Uterus (tissue), 4 donors: Measurements from ENCODE around the gene PARD3. TPM values are rescaled to one million over a fixed set of nuclear protein-coding genes. Genes with fewer than 3 reads are reported as not detected.

Experiments
- DNase-seq, 2 donors: peaks; one replicate each; pipeline ENCODE4 v3.0.0-alpha.2; 2019 to 2020
- H3K27ac ChIP-seq, 2 donors: fragments of 200-600 bp; sonication (generic); 1 replicate in 1 of 2; 2 replicates in 1 of 2; pipeline ENCODE4 v1.5.1; 2016 to 2018
- H3K27me3 ChIP-seq, 2 donors: fragments of 200-600 bp; sonication (generic); one replicate each; pipeline ENCODE4 v1.5.1; 2018 to 2019; ENCODE audit warnings: control low read depth in 1 of 2
- H3K36me3 ChIP-seq, 2 donors: fragments of 200-600 bp; sonication (generic); one replicate each; pipeline ENCODE4 v1.5.1; 2019; ENCODE audit warnings: control low read depth in 1 of 2
- H3K4me1 ChIP-seq, 2 donors: fragments of 200-600 bp; sonication (generic); one replicate each; pipeline ENCODE4 v1.5.1; 2018 to 2019; ENCODE audit warnings: control low read depth in 1 of 2
- H3K4me3 ChIP-seq, 2 donors: fragments of 200-600 bp; sonication (generic); 1 replicate in 1 of 2; 2 replicates in 1 of 2; pipeline ENCODE4 v1.5.1; 2018 to 2019; ENCODE audit warnings: mild to moderate bottlenecking in 1 of 2
- H3K9me3 ChIP-seq, 2 donors: fragments of 200-600 bp; sonication (generic); one replicate each; pipeline ENCODE4 v1.5.1; 2019; ENCODE audit warnings: control low read depth in 1 of 2
- CTCF ChIP-seq, 4 experiments: fragments of 200-600 bp in 2 of 4; fragments of 450-650 bp in 2 of 4; sonication (generic) in 2 of 4; IDR thresholded peaks; one replicate each; pipeline ENCODE4 v1.5.1; 2016 to 2019; ENCODE audit warnings: antibody characterized with exemption in 4 of 4, mild to moderate bottlenecking in 2 of 4, moderate library complexity in 1 of 4
- POLR2A ChIP-seq, 2 donors: fragments of 450-650 bp; IDR thresholded peaks; one replicate each; pipeline ENCODE4 v1.6.1; 2016; ENCODE audit warnings: antibody characterized with exemption in 2 of 2, mild to moderate bottlenecking in 1 of 2, moderate library complexity in 1 of 2
- intact Hi-C: fragments of 100-400 bp; cut with DNase I; formaldehyde crosslinking; loops from one replicate; pipeline ENCODE4 v1.15.1; 2023; ENCODE audit warnings: low total_unique reads
- total RNA-seq, 4 donors: library from RNA; depleted of rRNA in 3 of 4; stranded (reverse); fragments of >200 nt in 3 of 4; gene quantifications; one replicate each; pipeline versions ENCODE4 v1.1.0 to v1.2.4, GENCODE V29; 2014 to 2023
- donor health status: DM: yes; HTN: yes; CAD: no.

The PARD3 gene
- total RNA-seq, 4 donors from 2014 or later, result 42.1 to 96.1 (median 51.5) TPM

DNA sequence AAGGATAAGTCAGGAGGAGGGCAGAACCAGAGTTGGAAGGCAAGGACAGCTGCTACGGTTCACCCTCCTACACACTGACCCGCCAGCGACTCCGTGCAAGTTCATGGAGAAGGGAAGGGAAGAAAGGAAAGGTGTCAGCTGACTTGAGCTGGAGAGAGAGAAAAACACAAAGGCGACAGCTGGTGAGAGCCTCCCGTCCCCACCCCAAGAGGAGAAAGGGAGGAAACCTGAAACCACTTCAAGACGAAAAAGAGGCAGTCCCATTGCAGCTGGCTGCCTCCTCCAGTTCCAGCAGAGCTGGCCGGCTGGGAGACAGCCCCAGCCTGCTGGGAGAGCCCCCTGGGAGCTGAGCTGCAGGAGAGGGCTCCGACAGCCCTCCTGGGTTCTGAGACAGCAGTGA, 75.2 kb downstream of the PARD3 start:
- no peaks in the 10 kb centered on the region for H3K9me3 ChIP-seq
- H3K27ac ChIP-seq, result peak overlapping the region; percentile 63 to 70
- no peaks in the 10 kb centered on the region for H3K36me3 ChIP-seq
- peak; percentile 66 to 69 for DNase-seq
- TF ChIP-seq POLR2A (IDR thresholded peaks at IDR 0.05), result no peak
- TF ChIP-seq CTCF (IDR thresholded peaks at IDR 0.05), result no peak
- peak overlapping the region in 1 of 2 donors; percentile 7 for H3K4me3 ChIP-seq
- no peaks in the 10 kb centered on the region for H3K4me1 ChIP-seq
- intact Hi-C loops, result no loop called here
- H3K27me3 ChIP-seq, result no peaks in the 10 kb centered on the region

DNA sequence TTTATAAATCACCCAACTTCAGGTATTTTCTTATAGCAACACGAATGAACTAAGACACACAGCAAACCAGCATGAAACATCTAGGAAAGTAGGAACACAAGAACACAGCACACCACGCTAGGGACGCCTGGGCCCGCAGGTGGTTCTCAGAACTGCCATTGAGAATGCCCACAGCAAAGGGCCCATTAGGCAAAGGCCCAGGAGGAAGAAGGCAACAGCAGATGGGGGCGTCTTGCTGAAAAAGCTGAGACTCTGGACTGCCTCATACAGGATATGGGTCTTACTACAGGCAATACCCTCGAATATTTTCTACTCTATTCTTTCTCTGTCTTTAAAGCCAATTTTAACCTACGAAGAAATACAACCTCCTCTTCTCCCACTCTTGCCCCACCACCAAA, 77.3 kb downstream of the PARD3 start:
- Histone ChIP-seq H3K27ac (no peak overlapping the region), H3K4me1 (no peaks in the 10 kb centered on the region), H3K27me3 (no peaks in the 10 kb centered on the region), H3K4me3 (no peak overlapping the region), H3K36me3 (no peaks in the 10 kb centered on the region), H3K9me3 (no peaks in the 10 kb centered on the region)
- no peak for DNase-seq
- intact Hi-C loops, result no loop called here
- TF ChIP-seq CTCF (IDR thresholded peaks at IDR 0.05) (no peak), POLR2A (IDR thresholded peaks at IDR 0.05) (no peak)

GRCh38 chr10:34736976-34737771, 77.9 kb downstream of the PARD3 start:
- intact Hi-C loops, result no loop called here
- H3K4me1 ChIP-seq, result no peaks in the 10 kb centered on the region
- H3K27ac ChIP-seq, result no peak overlapping the region
- TF ChIP-seq CTCF (IDR thresholded peaks at IDR 0.05) (no peak), POLR2A (IDR thresholded peaks at IDR 0.05) (no peak)
- no peak overlapping the region for H3K4me3 ChIP-seq
- no peaks in the 10 kb centered on the region for H3K9me3 ChIP-seq
- H3K27me3 ChIP-seq, result no peaks in the 10 kb centered on the region
- no peaks in the 10 kb centered on the region for H3K36me3 ChIP-seq
- DNase-seq, result no peak

GRCh38 chr10:34734918-34735317, 80.2 kb downstream of the PARD3 start:
- no peak for TF ChIP-seq CTCF (IDR thresholded peaks at IDR 0.05)
- TF ChIP-seq POLR2A (IDR thresholded peaks at IDR 0.05), result no peak
- DNase-seq, result no peak
- Histone ChIP-seq H3K27me3 (no peaks in the 10 kb centered on the region), H3K36me3 (no peaks in the 10 kb centered on the region), H3K4me1 (peaks cover 0 to 17% of the 10 kb centered on the region in 2 donors), H3K9me3 (no peaks in the 10 kb centered on the region), H3K4me3 (no peak overlapping the region), H3K27ac (no peak overlapping the region)
- intact Hi-C loops, result no loop called here

DNA sequence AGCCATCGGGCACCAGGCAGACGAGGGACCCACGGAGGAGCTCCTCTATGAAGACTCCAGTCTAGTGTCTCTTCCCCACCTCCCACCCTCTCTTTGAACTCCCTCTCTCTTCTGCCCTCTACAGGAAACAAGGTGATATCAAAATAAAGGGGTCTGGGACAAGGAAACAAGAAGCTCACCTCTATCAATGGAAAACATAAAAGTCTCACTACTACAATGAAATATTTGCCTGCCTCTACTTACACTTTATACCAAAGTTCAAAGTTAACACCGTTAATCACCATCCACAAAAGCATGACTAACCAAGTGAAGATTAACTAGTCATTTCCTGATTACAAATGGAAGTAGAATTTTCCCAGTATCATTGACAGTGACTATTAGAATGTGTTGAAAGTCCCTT, 82.2 kb downstream of the PARD3 start:
- no peak for TF ChIP-seq POLR2A (IDR thresholded peaks at IDR 0.05)
- no peak for TF ChIP-seq CTCF (IDR thresholded peaks at IDR 0.05)
- no peak overlapping the region for H3K4me3 ChIP-seq
- peak overlapping the region in 1 of 2 donors; percentile 35 for H3K27ac ChIP-seq
- H3K9me3 ChIP-seq, result no peaks in the 10 kb centered on the region
- H3K4me1 ChIP-seq, result peaks cover 0 to 21% of the 10 kb centered on the region in 2 donors
- no peaks in the 10 kb centered on the region for H3K27me3 ChIP-seq
- intact Hi-C loops, result no loop called here
- DNase-seq, result no peak
- no peaks in the 10 kb centered on the region for H3K36me3 ChIP-seq
